ENCODE measurements around the gene CD81.
"Not testable (repeated sequence)": the region's sequence is repeated elsewhere in the genome, so short reads cannot be mapped to it uniquely, and the experiment has no call there.

CD81 gene, protein sequence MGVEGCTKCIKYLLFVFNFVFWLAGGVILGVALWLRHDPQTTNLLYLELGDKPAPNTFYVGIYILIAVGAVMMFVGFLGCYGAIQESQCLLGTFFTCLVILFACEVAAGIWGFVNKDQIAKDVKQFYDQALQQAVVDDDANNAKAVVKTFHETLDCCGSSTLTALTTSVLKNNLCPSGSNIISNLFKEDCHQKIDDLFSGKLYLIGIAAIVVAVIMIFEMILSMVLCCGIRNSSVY

DNA sequence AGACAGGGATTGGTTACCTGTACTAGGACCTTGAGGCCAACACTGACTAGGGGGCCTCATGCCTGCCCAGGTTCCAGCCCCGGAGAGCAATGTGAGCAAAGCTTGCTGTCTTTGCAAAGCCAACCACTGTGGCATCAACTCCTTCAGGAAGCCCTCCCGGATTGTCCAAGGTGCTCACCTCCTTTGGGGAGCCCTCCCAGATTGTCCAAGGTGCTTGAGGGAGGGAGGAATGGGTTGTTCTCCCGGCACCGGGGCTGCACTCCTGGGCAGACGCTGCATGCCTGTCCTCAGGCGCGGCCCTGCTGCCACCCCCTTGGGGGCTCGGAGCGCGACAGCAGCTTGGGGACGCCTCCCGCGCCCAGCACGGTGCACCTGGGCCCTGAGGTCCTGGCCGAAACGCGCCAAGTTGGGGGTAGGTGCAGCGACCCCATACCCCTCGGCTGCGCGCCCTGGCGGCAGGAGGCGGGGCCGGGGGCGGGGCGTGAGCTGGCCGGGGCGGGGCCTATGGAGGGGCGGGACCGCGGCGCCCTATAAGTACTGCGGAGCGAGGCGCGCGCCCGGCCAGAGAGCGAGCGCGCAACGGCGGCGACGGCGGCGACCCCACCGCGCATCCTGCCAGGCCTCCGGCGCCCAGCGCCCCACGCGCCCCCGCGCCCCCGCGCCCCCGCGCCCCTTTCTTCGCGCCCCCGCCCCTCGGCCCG lies at the start of gene CD81:
Gene CD81, plus strand, starts transcription at position 560 of the 701 bp plus-strand sequence. CDS start 240 bp downstream, outside the sequence.
- DNase-seq (ENCODE audit: low spot score), result no peak

DNA sequence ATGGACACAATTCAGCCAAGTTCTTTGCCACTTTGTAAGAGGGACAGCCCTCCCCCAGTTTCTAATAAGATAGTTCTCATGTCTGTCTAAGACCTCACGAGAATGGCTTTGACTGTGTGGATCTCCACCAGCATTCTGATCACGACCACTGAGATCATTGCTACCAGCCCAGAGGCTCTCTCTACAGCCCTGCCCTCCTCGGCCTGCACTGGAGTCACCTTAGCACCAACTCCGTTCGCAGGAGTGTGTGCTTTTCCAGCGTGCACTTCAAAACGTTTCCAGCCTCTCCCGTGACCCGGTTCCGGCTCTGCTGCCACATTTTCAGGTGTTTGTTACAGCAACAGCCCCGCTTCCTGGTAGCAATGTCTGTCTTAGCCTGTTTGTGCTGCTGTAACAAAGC lies 49.1 kb upstream of the CD81 start:
- no peak for DNase-seq (ENCODE audit: low spot score)

DNA sequence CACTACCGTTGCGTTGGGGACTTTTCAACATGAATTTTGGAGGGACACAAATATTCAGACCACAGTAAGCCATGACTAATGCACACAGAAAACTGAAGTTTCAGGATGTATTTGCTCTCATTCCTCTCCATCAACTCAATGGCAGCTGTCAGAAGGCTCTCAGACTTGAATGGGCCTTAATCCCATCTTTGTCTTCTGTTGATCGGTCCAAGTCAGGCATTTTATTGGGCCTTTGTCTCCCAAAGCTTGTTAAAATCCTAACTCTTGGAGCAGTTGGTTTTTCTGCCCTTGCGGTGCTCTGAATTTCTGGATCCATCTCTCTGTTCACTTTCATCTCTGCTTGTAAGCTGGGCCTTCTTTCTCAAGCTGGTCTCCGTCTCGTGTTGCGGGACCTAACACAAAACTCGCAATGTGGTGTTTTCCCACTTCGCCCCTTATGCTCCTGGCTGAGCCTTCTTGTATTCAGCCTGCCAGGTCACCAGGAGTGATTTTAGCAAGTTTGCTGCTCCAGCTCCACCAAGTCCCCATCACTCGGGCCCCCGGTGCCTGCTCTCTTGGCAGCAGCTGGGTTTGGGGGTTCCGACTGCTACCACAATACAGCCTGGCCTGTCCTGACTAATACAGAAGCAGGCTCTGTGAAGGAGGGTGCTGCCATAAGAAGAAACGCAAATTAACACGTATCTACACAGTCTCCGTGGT lies 48.3 kb upstream of the CD81 start:
- no peak for DNase-seq (ENCODE audit: low spot score)

DNA sequence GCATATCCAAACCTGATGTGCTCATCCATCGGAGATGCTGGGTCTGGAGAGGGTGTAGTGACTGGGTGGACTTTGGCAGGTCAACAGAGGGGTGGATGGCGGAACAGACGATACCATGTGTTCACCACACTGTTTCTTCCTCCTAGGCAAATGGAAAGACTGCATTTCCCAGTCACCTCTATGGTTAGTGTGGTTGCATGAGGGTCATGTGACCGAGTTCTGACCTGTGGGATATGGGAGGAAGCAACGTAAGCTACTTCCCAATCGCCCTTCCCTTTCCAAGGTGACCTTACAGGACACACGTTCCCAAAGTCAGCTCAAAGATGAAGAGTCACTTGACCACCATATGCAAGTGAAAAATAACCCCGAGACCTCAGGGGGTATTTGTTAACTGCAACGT lies 47.6 kb upstream of the CD81 start:
- DNase-seq (ENCODE audit: low spot score), result no peak

DNA sequence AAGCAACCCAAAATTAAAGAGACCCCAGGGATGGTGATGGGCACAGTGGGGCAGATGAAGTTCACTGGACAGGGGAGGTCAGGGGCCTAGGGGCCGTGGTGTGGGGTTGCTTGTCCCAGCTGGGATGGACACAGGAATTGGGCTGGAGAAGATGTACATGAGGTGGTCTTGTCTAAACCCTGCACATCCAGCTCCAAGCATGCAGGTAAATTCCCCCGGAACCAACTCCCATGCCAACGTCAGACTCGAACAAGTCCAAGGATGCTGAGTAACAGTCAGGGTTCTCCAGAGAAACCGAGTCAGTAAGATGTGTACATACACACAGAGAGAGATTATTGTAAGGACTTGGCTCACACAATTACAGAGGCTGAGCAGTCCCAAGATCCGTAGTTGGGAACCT lies 46.4 kb upstream of the CD81 start:
- DNase-seq (ENCODE audit: low spot score), result no peak

DNA sequence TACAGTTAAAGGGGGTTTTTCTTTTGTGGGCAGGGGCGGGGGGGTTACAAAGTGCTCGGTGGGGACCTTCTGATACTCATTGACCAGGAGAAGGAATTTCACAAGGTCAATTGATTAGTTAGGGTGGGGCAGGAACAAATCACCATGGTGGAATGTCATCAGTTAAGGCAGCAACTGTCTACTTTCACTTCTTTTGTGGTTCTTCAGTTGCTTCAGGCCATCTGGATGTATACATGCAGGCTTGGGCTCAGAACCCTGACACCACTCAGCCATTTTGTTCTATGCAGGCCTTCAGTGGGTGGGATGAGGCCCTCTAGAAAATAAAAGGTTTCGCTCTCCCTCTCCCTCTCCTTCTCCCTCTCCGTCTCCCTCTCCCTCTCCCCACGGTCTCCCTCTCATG lies 45.7 kb upstream of the CD81 start:
- DNase-seq (ENCODE audit: low spot score), result no peak

DNA sequence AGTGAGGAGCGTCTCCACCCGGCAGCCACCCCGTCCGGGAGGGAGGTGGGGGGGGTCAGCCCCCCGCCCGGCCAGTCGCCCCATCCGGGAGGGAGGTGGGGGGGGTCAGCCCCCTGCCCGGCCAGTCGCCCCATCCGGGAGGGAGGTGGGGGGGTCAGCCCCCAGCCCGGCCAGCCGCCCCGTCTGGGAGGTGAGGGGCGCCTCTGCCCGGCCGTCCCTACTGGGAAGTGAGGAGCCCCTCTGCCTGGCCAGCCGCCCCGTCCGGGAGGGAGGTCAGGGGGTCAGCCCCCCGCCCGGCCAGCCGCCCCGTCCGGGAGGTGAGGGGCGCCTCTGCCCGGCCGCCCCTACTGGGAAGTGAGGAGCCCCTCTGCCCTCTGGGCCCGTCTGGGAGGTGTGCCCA lies 44.5 kb upstream of the CD81 start:
- DNase-seq (ENCODE audit: low spot score), result not testable (repeated sequence)

DNA sequence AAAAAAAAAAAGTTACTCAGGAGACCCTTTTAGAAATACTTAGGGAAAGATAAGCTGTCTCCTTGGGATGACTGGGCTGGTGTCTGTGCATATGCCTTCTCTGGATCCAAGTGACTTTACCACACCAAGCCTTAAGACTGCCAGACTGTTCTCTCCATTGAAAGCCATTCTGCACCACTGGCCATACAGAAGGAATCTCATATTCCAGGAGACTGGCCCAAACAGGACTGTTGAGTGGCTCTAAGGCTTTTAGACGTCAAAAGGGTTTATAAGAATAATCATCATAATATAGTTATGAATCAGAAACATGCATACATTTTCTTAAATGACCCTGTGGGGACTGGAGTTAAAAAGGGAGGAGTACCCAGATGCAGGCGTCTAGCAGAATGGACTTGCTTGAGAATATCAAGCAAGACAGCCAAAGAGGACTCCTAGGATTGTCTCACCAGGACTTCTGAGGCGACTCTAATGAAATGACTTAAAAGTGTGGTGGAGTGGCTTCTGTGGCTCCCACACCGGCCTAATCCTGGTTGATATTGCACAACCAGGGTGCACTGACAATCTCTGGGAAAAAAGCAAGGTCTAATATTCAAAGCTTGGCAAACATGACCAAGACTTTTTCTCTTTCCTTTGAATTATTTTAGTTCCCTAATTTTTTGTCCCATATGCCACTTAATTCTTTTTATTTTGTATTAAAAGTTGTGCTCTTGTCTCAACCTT lies 43.5 kb upstream of the CD81 start:
- not testable (repeated sequence) for DNase-seq (ENCODE audit: low spot score)

DNA sequence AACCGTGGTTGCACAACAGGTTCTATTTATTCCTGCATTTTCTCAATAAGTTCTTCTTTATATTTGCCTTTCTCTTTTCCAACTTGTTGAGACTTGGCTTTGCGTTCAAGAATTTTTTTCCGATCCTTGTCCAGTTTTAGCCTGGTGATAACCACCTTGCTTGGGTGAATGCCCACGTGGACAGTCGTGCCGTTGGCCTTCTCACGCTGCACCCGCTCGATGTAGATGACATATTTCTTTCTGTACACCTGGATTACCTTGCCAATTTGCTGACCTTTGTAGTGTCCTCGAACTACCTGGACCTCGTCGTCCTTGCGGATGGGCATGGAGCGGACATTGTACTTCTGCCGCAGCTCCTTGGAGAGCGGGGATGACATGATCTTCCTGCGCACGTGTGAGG lies 41.8 kb upstream of the CD81 start:
- DNase-seq (ENCODE audit: low spot score), result not testable (repeated sequence)

DNA sequence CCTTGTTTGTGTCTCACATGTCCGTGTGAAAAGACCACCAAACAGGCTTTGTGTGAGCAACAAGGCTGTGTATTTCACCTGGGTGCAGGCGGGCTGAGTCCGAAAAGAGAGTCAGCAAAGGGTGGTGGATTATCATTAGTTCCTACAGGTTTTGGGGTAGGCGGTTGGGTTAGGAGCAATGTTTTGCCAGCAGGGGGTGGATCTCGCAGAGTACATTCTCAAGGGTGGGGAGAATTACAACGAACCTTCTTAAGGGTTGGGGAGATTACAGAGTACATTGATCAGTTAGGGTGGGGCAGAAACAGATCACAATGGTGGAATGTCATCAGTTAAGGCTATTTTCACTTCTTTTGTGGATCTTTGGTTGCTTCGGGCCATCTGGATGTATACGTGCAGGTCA lies 38.4 kb upstream of the CD81 start:
- DNase-seq (ENCODE audit: low spot score), result not testable (repeated sequence)

DNA sequence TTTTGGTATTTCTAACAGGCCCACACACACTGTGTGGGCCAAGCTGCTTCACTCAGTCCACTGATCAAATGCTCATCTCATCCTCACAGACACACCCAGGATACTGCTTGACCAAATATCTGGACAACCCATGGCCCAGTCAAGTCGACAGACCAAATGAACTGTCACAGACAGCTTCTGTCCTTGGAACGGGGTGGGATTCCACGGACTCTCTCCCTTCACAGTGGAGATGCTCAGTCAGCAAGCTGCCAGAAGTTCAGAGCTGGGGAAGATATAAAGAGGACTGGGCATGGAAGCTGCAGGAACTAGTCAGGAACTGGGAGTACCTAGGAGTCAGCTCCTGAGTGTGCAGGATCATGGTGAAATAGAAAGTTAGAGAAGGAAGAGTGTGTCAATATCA lies 34.6 kb upstream of the CD81 start:
- DNase-seq (ENCODE audit: low spot score), result no peak

DNA sequence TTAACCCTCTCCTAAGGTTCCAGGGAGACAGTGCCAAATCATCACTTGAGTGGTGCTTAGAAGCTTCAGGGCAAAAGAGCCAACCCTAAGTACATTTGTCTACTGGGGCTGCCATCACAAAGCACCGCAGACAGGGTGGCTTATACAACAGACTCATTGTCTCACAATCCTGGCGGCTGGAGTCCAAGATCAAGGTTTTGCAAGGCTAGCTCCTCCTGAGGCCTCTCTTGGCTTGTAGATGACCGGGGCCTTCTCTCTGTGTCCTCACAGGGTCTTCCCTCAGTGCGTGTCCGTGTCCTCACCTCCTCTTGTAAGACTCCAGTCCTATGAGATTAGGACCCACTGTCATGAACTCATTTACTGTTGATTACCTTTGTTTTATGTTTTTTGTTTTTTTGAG lies 34.1 kb upstream of the CD81 start:
- DNase-seq (ENCODE audit: low spot score), result no peak

DNA sequence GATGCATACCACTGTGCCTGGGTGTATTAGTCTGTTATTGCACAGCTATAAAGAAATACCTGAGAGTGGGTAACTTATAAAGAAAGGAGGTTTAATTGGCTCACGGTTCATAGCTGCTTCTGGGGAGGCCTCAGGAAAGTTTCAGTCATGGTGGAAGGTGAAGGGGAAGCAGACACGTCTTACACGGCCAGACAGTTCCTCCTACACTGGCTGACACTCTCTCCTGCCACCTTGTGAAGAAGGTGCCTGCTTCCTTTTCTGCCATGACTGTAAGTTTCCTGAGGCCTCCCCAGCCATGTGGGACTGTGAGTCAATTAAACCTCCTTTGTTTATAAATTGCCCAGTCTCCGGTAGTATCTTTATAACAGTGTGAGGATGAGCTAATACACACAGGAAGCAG lies 33.6 kb upstream of the CD81 start:
- no peak for DNase-seq (ENCODE audit: low spot score)

DNA sequence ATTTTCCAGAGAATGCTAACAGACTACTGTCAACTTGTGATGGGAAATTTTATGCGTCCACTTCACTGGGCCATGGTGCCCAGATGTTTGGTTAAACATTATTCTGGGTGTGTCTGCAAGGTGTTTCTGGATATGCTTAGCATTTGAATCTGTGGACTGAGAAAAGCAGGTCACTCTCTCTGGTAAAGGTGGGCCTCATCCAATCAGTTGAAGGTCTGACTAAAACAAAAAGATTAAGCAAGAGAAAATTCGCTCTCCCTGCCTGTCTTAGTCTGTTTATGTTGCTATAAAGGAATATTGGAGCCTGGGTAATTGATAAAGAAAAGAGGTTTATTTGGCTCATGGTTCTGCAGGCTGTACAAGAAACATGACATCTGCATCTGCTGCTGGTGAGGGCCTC lies 32.1 kb upstream of the CD81 start:
- DNase-seq (ENCODE audit: low spot score), result no peak

DNA sequence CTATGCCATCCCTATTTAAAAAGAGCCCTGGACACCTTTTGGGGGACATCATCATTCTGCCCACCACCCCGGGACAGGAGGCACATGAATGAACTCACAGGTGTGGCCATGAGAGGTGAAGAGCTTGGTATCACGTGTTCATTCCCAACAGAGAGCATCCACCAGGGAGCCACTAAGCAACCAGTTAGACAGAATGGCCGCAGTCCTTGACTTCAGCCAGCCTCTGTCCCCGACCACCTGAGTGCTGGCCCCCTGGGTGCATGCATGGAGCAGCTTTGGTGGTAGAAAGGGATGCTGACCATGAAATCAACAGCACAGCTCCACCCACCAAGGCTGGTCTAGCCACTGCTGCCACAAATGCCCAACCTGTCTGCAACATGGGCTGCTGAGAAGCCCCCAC lies 31.1 kb upstream of the CD81 start:
- no peak for DNase-seq (ENCODE audit: low spot score)

DNA sequence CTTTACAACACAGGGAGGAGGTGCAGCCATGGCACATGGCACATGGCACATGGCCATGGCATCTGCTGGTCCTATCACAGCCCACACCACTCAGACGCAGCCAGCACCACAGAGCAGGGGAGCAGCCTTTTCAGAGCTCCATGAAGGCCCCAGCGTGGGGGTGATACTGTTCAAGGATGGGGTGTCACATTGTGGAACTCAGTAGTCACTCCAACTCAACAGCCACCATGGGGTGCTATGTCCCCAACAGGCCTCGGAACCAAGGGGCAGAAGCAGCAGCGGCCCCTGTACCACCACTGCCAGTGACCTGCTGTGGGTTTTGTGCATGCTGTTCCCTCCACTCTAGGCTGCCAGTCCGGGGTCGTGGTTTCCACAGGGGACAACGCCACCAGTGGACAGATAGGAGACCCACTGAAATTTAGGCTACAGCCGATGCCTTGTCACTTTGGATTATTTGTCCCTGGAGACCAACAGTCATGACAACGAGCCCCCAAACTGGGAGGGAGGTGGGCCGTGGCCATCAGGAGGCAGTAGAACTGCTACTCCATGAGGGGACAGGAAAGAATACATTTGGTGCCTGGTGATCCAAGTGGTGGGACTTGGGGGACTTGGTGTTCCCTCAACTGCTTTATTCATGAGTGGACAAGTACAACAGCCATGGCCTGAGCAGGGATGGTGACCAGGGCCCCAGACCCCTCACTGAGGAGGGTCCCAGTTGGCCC lies 30.4 kb upstream of the CD81 start:
- no peak for DNase-seq (ENCODE audit: low spot score)

DNA sequence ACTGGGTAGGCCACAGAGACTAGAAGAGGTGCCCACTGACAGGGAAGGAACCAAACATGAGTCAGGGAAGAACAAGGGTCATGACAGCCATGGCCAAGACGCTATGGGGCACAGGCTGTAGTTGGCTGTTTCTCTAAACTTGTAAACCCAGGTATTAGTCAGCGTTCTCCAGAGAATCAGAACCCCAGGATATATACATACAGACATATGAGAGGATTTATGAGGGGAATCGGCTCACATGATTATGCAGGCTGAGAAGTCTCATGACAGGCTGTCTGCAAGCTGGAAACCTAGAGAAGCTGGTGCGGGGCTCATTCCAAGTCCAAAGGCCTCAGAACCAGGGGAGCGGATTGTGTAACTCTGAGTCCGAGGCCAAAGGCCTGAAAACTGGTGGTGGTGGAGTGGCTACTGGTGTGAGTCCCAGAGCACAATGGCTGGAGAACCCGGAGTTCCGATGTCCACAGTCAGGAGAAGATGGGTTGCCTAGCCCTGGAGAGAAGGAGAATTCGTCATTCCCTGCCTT lies 29.7 kb upstream of the CD81 start:
- no peak for DNase-seq (ENCODE audit: low spot score)

DNA sequence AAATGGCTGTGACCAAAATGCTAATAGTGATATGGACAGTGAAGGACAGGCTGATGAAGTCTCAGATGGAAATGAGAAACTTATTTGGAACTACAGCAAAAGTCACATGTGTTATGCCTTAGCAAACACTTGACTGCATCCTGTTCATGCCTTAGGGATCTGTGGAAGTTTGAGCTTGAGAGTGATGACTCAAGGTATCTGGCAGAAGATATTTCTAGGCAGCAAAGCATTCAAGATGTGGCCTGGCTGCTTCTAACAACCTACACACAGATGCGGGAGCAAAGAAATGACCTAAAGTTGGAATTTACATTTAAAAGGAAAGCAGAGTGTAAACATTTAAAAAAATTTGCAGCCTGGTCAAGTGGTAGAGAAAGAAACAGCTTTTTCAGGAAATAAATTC lies 28.1 kb upstream of the CD81 start:
- DNase-seq (ENCODE audit: low spot score), result no peak

DNA sequence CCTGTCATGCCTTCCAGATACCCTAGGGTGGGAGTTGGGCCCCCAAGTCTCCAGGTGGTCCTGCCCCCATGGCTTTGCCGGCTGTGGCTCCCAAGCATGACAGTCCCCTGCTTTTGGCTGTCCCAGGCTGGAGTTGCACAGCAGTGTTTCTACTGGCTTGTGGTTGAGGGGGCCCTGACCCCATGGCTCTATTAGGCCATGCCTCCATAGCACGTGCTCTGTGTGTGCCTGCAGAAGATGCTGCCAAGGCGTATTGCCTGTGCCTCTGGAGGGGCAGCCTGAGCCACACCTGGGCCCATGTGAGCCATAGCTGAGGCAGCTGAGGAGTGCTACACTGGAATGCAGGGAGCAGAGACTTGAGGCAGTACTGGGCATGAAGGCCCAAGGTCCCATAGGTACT lies 25.4 kb upstream of the CD81 start:
- no peak for DNase-seq (ENCODE audit: low spot score)

DNA sequence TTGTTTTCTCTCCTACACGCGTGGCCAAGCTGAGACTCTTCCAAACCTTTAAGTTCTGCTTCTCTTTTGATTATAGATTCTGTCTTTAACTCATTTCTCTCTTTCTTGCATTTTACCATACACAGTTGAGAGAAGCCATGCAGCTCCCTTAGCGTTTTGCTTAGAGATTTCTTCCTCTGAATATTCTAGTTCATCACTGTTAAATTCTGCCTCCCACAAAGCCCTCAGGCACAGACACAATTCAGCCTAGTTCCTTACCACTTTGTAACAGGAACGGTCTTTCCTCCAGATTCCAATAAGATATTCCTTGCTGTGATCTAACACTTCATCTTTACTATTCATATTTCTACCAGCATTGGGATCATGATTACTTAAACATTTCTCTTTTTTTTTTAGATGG lies 24.7 kb upstream of the CD81 start:
- no peak for DNase-seq (ENCODE audit: low spot score)

DNA sequence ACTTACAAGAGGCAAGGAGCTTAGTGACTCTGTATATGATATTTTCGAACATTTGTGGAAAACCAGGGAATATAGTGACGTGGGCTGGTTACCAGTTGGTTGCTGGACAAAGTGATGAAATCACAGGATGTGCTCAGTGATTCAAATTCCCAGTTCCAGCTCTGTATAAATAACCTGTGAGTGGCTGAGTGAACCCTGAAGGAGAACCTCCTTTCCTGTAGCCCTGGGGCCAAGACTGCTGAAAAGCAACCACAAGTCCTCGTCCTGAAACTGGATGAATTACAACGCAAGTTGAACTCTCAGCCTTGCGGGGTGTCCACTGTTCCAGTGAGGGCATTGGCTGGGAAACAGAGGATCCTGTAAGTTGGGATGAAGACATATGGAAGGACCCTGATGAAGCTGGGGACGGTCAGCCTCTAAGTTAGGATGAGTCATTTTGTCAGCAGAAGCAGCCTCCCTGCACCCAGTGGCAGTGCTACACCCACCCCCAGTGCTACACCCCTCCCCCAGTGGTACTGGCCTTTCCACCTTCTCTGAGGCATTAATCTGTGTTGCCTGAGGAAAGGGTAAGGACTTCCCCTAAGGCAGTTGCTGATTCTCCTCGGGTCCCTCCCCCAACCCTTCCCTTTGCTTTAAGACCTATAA lies 22.0 kb upstream of the CD81 start:
- no peak for DNase-seq (ENCODE audit: low spot score)

Data from hematopoietic multipotent progenitor cell treated with erythropoietin and hydrocortisone succinate and interleukin-3 and kit ligand, for 15 days (in vitro differentiated cells).